ENCODE measurements around the gene UBAP2. TPM values are rescaled to one million over a fixed set of nuclear protein-coding genes. Genes with fewer than 3 reads are reported as not detected.

Gene UBAP2
- total RNA-seq, 1 donor from 2014 or later, result 31.8 TPM

Other genes with a start within 250 kb of the UBAP2 start
- 20.6 and 36.8 TPM in 2 replicates for gene UBE2R2, start 231.7 kb downstream of the UBAP2 start, total RNA-seq
- gene DCAF12, start 77.8 kb upstream of the UBAP2 start, total RNA-seq, result 22.3 and 24.4 TPM in 2 replicates
- gene UBAP1, start 130.2 kb upstream of the UBAP2 start, total RNA-seq, result 22.8 and 28.3 TPM in 2 replicates

Measured in dermis blood vessel endothelial cell (primary cell).